Left cardiac atrium (tissue), 4 donors: Measurements from ENCODE around the gene POTEF. TPM values are rescaled to one million over a fixed set of nuclear protein-coding genes. Genes with fewer than 3 reads are reported as not detected.
A peak's percentile ranks its signal among the peaks of the same experiment; 100 is the strongest.
"Not testable (repeated sequence)": the region's sequence is repeated elsewhere in the genome, so short reads cannot be mapped to it uniquely, and the experiment has no call there.

Source experiments
- ATAC-seq, 2 donors: fragments of 200-7000 bp; cut with Tn5 transposase; one replicate each; pipeline ENCODE4 v1.9.1; 2020; ENCODE audit warnings: mild to moderate bottlenecking in 2 of 2, moderate library complexity in 2 of 2
- DNase-seq: peaks from one replicate; pipeline ENCODE4 v3.0.0-alpha.2; 2020
- intact Hi-C, 2 donors: fragments of 100-400 bp; cut with DNase I; formaldehyde crosslinking; loops; one replicate each; pipeline versions ENCODE4 v1.14.1 to v1.15.1; 2022 to 2023
- total RNA-seq, 2 donors: library from RNA; stranded (reverse); fragmentation: NEBNext Ultra II Directional; extraction: Animal tissue kit (Norgen Biotek cat#: 25700); gene quantifications; one replicate each; pipeline ENCODE4 v1.2.1, GENCODE V29; 2021
- donor health status: DM: no; HTN: yes; CAD: no.
- donor health status: DM: no; HTN: yes; CAD: no; lungs with severe emphysema.
- donor health status: DM: yes; HTN: yes; CAD: no.
- donor health status: Dilated cardiomyopathy.

Gene POTEF
- total RNA-seq, 2 donors from 2014 or later, result not detected

GRCh38 chr2:130154773-130155765 lies 26.0 kb upstream of the POTEF start:
- intact Hi-C loops, result loop anchor here in 1 of 2 donors (5.0 kb wide), 1 partner anchor 177 kb away; no protein-coding TSS in a partner anchor
- ATAC-seq (no peak), DNase-seq (peak; percentile 7)

GRCh38 chr2:130154423-130154770 lies 25.4 kb upstream of the POTEF start:
- ATAC-seq, intact Hi-C loops, DNase-seq: not testable (repeated sequence)

GRCh38 chr2:130153721-130154422 lies 24.9 kb upstream of the POTEF start:
- ATAC-seq, DNase-seq, intact Hi-C loops: not testable (repeated sequence)

- no peak for ATAC-seq
- no peak for DNase-seq
- intact Hi-C loops, result no loop called here
Measured at GRCh38 chr2:130152816-130153595, 24.0 kb upstream of the POTEF start.

- ATAC-seq, DNase-seq, intact Hi-C loops: not testable (repeated sequence)
Measured at GRCh38 chr2:130152136-130152815, 23.3 kb upstream of the POTEF start.

GRCh38 chr2:130151145-130151512 lies 22.1 kb upstream of the POTEF start:
- DNase-seq, ATAC-seq, intact Hi-C loops: not testable (repeated sequence)

GRCh38 chr2:130150181-130151144 lies 21.4 kb upstream of the POTEF start:
- ATAC-seq (no peak), DNase-seq (no peak)
- intact Hi-C loops, result no loop called here

GRCh38 chr2:130148515-130148914 lies 19.5 kb upstream of the POTEF start:
- DNase-seq, ATAC-seq, intact Hi-C loops: not testable (repeated sequence)

- intact Hi-C loops, result not testable (repeated sequence)
- peak; percentile 60 for DNase-seq
- ATAC-seq, result peak; percentile 88 to 91
Measured at GRCh38 chr2:130145006-130145414, 16.0 kb upstream of the POTEF start, which contains the start of gene CCDC74B. Gene CCDC74B, minus strand, starts transcription at chr2:130145112. Its CDS starts 116 bp downstream, at chr2:130144996.

GRCh38 chr2:130143266-130144039 lies 14.4 kb upstream of the POTEF start:
- ATAC-seq, result peak; percentile 12 to 28
- intact Hi-C loops, DNase-seq: not testable (repeated sequence)

GRCh38 chr2:130142396-130143265 lies 13.6 kb upstream of the POTEF start:
- ATAC-seq, DNase-seq, intact Hi-C loops: not testable (repeated sequence)

GRCh38 chr2:130141645-130142370 lies 12.8 kb upstream of the POTEF start:
- intact Hi-C loops, DNase-seq, ATAC-seq: not testable (repeated sequence)

GRCh38 chr2:130141002-130141401 lies 12.0 kb upstream of the POTEF start:
- DNase-seq, result not testable (repeated sequence)

GRCh38 chr2:130140516-130140915 lies 11.5 kb upstream of the POTEF start:
- DNase-seq, ATAC-seq, intact Hi-C loops: not testable (repeated sequence)

More at GRCh38 chr2:130141002-130141401, 12.0 kb upstream of the POTEF start:
- intact Hi-C loops, ATAC-seq: not testable (repeated sequence)
